ENCODE data around the gene RALGAPA1.

Gene RALGAPA1

GRCh38 chr14:35822501-35822900 lies 13.4 kb upstream of the RALGAPA1 start:
- Histone ChIP-seq H3K27me3 (replicated peaks; ENCODE audit: control insufficient read depth, insufficient read depth, low read length, poor library complexity, severe bottlenecking) (no peaks in the 10 kb centered on the region), H3K36me3 (ENCODE audit: control insufficient read depth, insufficient read depth, low read length) (no peaks in the 10 kb centered on the region), H3K4me3 (ENCODE audit: insufficient read depth, low read depth, low read length, poor library complexity, severe bottlenecking) (no peak overlapping the region), H3K9me3 (ENCODE audit: control insufficient read depth, low read length) (no peaks in the 10 kb centered on the region), H3K27ac (ENCODE audit: insufficient read depth, low read length, poor library complexity, severe bottlenecking) (no peak overlapping the region), H3K4me1 (ENCODE audit: control insufficient read depth, insufficient read depth, low read length, poor library complexity, severe bottlenecking) (peaks cover 3% of the 10 kb centered on the region)
- DNase-seq, result no peak

- no peak for DNase-seq
- H3K4me3 ChIP-seq (ENCODE audit: insufficient read depth, low read depth, low read length, poor library complexity, severe bottlenecking), result no peak overlapping the region
Observed at GRCh38 chr14:35821564-35822411, 12.7 kb upstream of the RALGAPA1 start.

DNA sequence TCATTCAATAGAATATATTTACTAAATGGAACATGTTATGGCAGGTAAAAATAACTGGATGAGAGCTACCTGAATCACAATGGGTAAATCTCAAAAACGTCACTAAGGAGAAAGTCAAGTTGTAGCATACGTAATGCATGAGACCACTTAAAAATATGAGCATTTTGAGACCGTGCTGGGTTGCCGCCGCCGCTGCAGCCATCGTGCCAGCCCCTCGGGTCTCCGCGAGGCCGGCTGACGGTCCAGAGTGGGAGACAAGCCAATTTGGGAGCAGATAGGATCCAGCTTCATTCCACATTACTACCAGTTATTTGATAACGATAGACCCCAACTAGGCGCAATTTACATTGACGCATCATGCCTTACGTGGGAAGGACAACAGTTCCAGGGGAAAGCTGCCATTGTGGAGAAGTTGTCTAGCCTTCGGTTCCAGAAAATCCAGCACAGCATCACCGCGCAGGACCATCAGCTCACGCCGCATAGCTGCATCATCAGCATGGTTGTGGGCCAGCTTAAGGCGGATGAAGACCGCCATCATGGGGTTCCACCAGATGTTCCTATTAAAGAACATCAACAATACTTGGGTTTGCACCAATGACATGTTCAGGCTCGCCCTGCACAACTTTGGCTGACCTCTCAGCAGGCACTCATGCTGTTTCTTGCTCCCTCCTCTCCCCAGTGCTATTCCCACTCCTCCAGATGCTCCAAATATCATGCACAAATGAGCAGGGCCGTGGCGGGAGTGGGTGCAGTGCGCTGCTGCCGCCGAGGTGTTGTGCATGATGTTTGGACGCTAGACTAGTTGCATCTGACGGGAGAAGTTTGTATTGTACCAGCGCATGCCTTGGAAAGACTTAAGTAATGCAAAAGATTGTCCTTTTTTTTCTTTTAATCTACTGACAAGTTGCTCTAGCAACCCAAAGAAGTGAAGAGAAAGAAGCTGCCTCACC lies 10.8 kb upstream of the RALGAPA1 start:
- H3K4me1 ChIP-seq (ENCODE audit: control insufficient read depth, insufficient read depth, low read length, poor library complexity, severe bottlenecking), result no peaks in the 10 kb centered on the region
- no peaks in the 10 kb centered on the region for H3K27me3 ChIP-seq (replicated peaks; ENCODE audit: control insufficient read depth, insufficient read depth, low read length, poor library complexity, severe bottlenecking)
- H3K9me3 ChIP-seq (ENCODE audit: control insufficient read depth, low read length), result no peaks in the 10 kb centered on the region
- no peak overlapping the region for H3K4me3 ChIP-seq (ENCODE audit: insufficient read depth, low read depth, low read length, poor library complexity, severe bottlenecking)
- no peak overlapping the region for H3K27ac ChIP-seq (ENCODE audit: insufficient read depth, low read length, poor library complexity, severe bottlenecking)
- DNase-seq, result no peak
- no peaks in the 10 kb centered on the region for H3K36me3 ChIP-seq (ENCODE audit: control insufficient read depth, insufficient read depth, low read length)

More at GRCh38 chr14:35821564-35822411, 12.7 kb upstream of the RALGAPA1 start:
- Histone ChIP-seq H3K27me3 (replicated peaks; ENCODE audit: control insufficient read depth, insufficient read depth, low read length, poor library complexity, severe bottlenecking) (no peaks in the 10 kb centered on the region), H3K9me3 (ENCODE audit: control insufficient read depth, low read length) (no peaks in the 10 kb centered on the region), H3K4me1 (ENCODE audit: control insufficient read depth, insufficient read depth, low read length, poor library complexity, severe bottlenecking) (peaks cover under 1% of the 10 kb centered on the region), H3K36me3 (ENCODE audit: control insufficient read depth, insufficient read depth, low read length) (no peaks in the 10 kb centered on the region), H3K27ac (ENCODE audit: insufficient read depth, low read length, poor library complexity, severe bottlenecking) (no peak overlapping the region)

GRCh38 chr14:35818346-35819115 lies 9.4 kb upstream of the RALGAPA1 start:
- no peak for DNase-seq

GRCh38 chr14:35814371-35815005 lies 5.4 kb upstream of the RALGAPA1 start:
- no peak overlapping the region for H3K4me3 ChIP-seq (ENCODE audit: insufficient read depth, low read depth, low read length, poor library complexity, severe bottlenecking)

More at GRCh38 chr14:35818346-35819115, 9.4 kb upstream of the RALGAPA1 start:
- H3K9me3 ChIP-seq (ENCODE audit: control insufficient read depth, low read length), result no peaks in the 10 kb centered on the region
- H3K36me3 ChIP-seq (ENCODE audit: control insufficient read depth, insufficient read depth, low read length), result no peaks in the 10 kb centered on the region
- H3K27me3 ChIP-seq (replicated peaks; ENCODE audit: control insufficient read depth, insufficient read depth, low read length, poor library complexity, severe bottlenecking), result no peaks in the 10 kb centered on the region
- no peaks in the 10 kb centered on the region for H3K4me1 ChIP-seq (ENCODE audit: control insufficient read depth, insufficient read depth, low read length, poor library complexity, severe bottlenecking)
- no peak overlapping the region for H3K27ac ChIP-seq (ENCODE audit: insufficient read depth, low read length, poor library complexity, severe bottlenecking)
- no peak overlapping the region for H3K4me3 ChIP-seq (ENCODE audit: insufficient read depth, low read depth, low read length, poor library complexity, severe bottlenecking)

DNA sequence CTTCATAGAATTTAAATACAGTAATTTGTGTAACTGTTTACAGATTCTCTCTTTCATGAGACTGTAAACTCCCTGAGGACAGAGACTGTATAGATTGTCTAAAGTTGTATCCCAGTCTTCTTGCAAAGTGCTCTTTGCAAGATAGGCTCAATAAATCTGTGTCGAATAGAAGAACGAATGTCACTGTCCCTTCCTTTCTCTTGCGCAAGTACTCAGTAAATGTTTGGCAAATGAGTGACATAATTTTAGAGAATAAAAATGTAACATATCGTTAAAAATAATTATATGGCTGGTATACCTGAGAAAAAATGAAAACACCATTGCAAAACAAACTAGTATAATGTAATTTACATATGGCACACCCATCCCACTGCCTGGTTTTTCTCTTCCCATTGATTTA lies 1.9 kb upstream of the RALGAPA1 start:
- Histone ChIP-seq H3K9me3 (ENCODE audit: control insufficient read depth, low read length) (no peaks in the 10 kb centered on the region), H3K36me3 (ENCODE audit: control insufficient read depth, insufficient read depth, low read length) (no peaks in the 10 kb centered on the region), H3K4me3 (ENCODE audit: insufficient read depth, low read depth, low read length, poor library complexity, severe bottlenecking) (no peak overlapping the region), H3K27ac (ENCODE audit: insufficient read depth, low read length, poor library complexity, severe bottlenecking) (no peak overlapping the region), H3K27me3 (replicated peaks; ENCODE audit: control insufficient read depth, insufficient read depth, low read length, poor library complexity, severe bottlenecking) (no peaks in the 10 kb centered on the region), H3K4me1 (ENCODE audit: control insufficient read depth, insufficient read depth, low read length, poor library complexity, severe bottlenecking) (peaks cover 4% of the 10 kb centered on the region)
- DNase-seq, result no peak

More at GRCh38 chr14:35814371-35815005, 5.4 kb upstream of the RALGAPA1 start:
- H3K27ac ChIP-seq (ENCODE audit: insufficient read depth, low read length, poor library complexity, severe bottlenecking), result no peak overlapping the region
- peak; percentile 55 to 68 (median 56) for DNase-seq
- H3K9me3 ChIP-seq (ENCODE audit: control insufficient read depth, low read length), result no peaks in the 10 kb centered on the region
- no peaks in the 10 kb centered on the region for H3K4me1 ChIP-seq (ENCODE audit: control insufficient read depth, insufficient read depth, low read length, poor library complexity, severe bottlenecking)
- H3K27me3 ChIP-seq (replicated peaks; ENCODE audit: control insufficient read depth, insufficient read depth, low read length, poor library complexity, severe bottlenecking), result no peaks in the 10 kb centered on the region
- no peaks in the 10 kb centered on the region for H3K36me3 ChIP-seq (ENCODE audit: control insufficient read depth, insufficient read depth, low read length)

- no peak overlapping the region for H3K4me3 ChIP-seq (ENCODE audit: insufficient read depth, low read depth, low read length, poor library complexity, severe bottlenecking)
- no peaks in the 10 kb centered on the region for H3K36me3 ChIP-seq (ENCODE audit: control insufficient read depth, insufficient read depth, low read length)
- peak overlapping the region; percentile 65 for H3K27ac ChIP-seq (ENCODE audit: insufficient read depth, low read length, poor library complexity, severe bottlenecking)
- DNase-seq, result no peak
- no peaks in the 10 kb centered on the region for H3K9me3 ChIP-seq (ENCODE audit: control insufficient read depth, low read length)
- no peaks in the 10 kb centered on the region for H3K27me3 ChIP-seq (replicated peaks; ENCODE audit: control insufficient read depth, insufficient read depth, low read length, poor library complexity, severe bottlenecking)
- peaks cover 4% of the 10 kb centered on the region for H3K4me1 ChIP-seq (ENCODE audit: control insufficient read depth, insufficient read depth, low read length, poor library complexity, severe bottlenecking)
Observed at GRCh38 chr14:35809597-35809996, 502 bp upstream of the RALGAPA1 start.

GRCh38 chr14:35808076-35808637 lies 938 bp downstream of the RALGAPA1 start:
- peaks cover 4% of the 10 kb centered on the region for H3K4me1 ChIP-seq (ENCODE audit: control insufficient read depth, insufficient read depth, low read length, poor library complexity, severe bottlenecking)
- no peaks in the 10 kb centered on the region for H3K9me3 ChIP-seq (ENCODE audit: control insufficient read depth, low read length)
- H3K36me3 ChIP-seq (ENCODE audit: control insufficient read depth, insufficient read depth, low read length), result no peaks in the 10 kb centered on the region
- no peaks in the 10 kb centered on the region for H3K27me3 ChIP-seq (replicated peaks; ENCODE audit: control insufficient read depth, insufficient read depth, low read length, poor library complexity, severe bottlenecking)
- H3K4me3 ChIP-seq (ENCODE audit: insufficient read depth, low read depth, low read length, poor library complexity, severe bottlenecking), result peak overlapping the region; percentile 54
- DNase-seq, result peak in 2 of 3 donors; percentile 8 to 23
- peak overlapping the region; percentile 65 for H3K27ac ChIP-seq (ENCODE audit: insufficient read depth, low read length, poor library complexity, severe bottlenecking)

All from effector memory CD4-positive, alpha-beta T cell (primary cell).